ENCODE measurements around the gene CD79B. TPM values are rescaled to one million over a fixed set of nuclear protein-coding genes. Genes with fewer than 3 reads are reported as not detected.
A peak's percentile ranks its signal among the peaks of the same experiment; 100 is the strongest.

The CD79B gene
- total and polyA plus RNA-seq, 9 of the 15 experiments (the other 6 are each of a cell fraction or from before 2014, with no cell fraction given), result 0.15 to 0.62 (median 0.44) TPM; not detected in 2

DNA sequence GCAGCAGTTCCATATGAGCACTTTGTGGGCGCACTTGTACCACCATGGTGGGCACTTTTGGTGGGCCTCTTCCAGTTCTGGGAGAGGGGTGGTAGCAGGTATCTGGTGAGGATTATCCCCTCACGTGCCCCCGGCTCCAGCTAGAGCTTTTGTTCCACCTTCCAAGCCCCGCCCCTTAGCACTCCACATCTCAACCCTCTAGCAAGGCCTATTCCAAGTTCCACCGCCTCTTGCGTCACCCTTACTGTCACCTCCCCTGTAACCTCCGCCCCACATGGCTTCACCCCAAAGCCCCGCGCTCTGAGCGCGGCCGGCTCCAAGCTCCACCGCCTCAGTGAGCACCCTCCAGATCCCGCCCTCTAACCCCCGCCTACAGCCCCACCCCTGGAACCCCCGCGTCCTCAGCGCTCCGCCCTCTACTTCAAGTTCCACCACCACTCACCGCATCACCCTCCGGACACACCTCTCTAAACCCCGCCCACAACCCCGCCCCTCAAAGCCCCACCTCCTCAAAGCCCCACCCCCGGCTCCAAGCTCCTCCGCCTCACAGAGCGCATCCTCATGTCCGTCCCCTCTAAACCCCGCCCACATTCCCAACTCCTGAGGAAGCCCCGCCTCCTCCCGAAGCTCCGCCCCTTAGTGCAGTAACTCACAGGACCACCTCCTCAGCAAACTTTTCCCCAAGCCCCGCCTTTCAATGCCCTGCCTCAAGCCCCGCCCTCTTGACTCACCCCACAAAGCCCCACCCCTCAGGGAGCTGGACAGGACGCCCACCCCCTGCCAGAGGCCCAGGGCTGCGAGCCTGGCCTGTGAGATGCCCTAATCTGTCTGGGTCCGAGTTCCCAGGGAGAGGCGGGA, 29.5 kb upstream of the CD79B start (continued):
- TF ChIP-seq, protein P1, sequence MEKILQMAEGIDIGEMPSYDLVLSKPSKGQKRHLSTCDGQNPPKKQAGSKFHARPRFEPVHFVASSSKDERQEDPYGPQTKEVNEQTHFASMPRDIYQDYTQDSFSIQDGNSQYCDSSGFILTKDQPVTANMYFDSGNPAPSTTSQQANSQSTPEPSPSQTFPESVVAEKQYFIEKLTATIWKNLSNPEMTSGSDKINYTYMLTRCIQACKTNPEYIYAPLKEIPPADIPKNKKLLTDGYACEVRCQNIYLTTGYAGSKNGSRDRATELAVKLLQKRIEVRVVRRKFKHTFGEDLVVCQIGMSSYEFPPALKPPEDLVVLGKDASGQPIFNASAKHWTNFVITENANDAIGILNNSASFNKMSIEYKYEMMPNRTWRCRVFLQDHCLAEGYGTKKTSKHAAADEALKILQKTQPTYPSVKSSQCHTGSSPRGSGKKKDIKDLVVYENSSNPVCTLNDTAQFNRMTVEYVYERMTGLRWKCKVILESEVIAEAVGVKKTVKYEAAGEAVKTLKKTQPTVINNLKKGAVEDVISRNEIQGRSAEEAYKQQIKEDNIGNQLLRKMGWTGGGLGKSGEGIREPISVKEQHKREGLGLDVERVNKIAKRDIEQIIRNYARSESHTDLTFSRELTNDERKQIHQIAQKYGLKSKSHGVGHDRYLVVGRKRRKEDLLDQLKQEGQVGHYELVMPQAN (IDR thresholded peaks at IDR 0.05; ENCODE audit: borderline replicate concordance), result no peak
- no peak for TF ChIP-seq MTA1 (IDR thresholded peaks at IDR 0.05; ENCODE audit: borderline replicate concordance)
- no peak for TF ChIP-seq STAG1 (CRISPR knock-in tag; IDR thresholded peaks at IDR 0.05; ENCODE audit: borderline replicate concordance)
- no peak for TF ChIP-seq HNRNPK (IDR thresholded peaks at IDR 0.05; ENCODE audit: low read depth, low read length, poor library complexity, severe bottlenecking)
- TF ChIP-seq ZC3H4 (CRISPR knock-in tag; IDR thresholded peaks at IDR 0.05; ENCODE audit: borderline replicate concordance), result no peak
- no peak for TF ChIP-seq ATF1 (CRISPR knock-in tag; IDR thresholded peaks at IDR 0.05)
- no peak for TF ChIP-seq ATF1 (tag; IDR thresholded peaks at IDR 0.05)
- TF ChIP-seq MXI1 (IDR thresholded peaks at IDR 0.05; ENCODE audit: low read depth, low read length), result peak; percentile 14; the same call in 1 of the 2 replicates
- TF ChIP-seq E2F3 (CRISPR knock-in tag; IDR thresholded peaks at IDR 0.05), result no peak
- no peak for TF ChIP-seq KAT2B (IDR thresholded peaks at IDR 0.05; ENCODE audit: low read depth, low read length)
- TF ChIP-seq, protein P2, sequence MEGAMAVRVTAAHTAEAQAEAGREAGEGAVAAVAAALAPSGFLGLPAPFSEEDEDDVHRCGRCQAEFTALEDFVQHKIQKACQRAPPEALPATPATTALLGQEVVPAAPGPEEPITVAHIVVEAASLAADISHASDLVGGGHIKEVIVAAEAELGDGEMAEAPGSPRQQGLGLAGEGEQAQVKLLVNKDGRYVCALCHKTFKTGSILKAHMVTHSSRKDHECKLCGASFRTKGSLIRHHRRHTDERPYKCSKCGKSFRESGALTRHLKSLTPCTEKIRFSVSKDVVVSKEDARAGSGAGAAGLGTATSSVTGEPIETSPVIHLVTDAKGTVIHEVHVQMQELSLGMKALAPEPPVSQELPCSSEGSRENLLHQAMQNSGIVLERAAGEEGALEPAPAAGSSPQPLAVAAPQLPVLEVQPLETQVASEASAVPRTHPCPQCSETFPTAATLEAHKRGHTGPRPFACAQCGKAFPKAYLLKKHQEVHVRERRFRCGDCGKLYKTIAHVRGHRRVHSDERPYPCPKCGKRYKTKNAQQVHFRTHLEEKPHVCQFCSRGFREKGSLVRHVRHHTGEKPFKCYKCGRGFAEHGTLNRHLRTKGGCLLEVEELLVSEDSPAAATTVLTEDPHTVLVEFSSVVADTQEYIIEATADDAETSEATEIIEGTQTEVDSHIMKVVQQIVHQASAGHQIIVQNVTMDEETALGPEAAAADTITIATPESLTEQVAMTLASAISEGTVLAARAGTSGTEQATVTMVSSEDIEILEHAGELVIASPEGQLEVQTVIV (CRISPR knock-in tag; IDR thresholded peaks at IDR 0.05; ENCODE audit: borderline replicate concordance), result no peak
- no peak for TF ChIP-seq ZNF444 (CRISPR knock-in tag; IDR thresholded peaks at IDR 0.05)
- no peak for TF ChIP-seq POU5F1 (IDR thresholded peaks at IDR 0.05; ENCODE audit: borderline replicate concordance, low read depth, low read length, partially characterized antibody)
- no peak for TF ChIP-seq ZNF253 (CRISPR knock-in tag; conservative IDR thresholded peaks at IDR 0.05)
- TF ChIP-seq SP2 (IDR thresholded peaks at IDR 0.05; ENCODE audit: extremely low read depth, low read depth, low read length, poor library complexity, severe bottlenecking), result no peak
- 0 out of 2 replicates have a peak, but pooled peaks have one; percentile 9 for TF ChIP-seq CTBP1 (IDR thresholded peaks at IDR 0.05; ENCODE audit: borderline replicate concordance)
- TF ChIP-seq FIP1L1 (IDR thresholded peaks at IDR 0.05; ENCODE audit: low read depth, low read length, poor library complexity, severe bottlenecking), result no peak
- TF ChIP-seq CREB1 (IDR thresholded peaks at IDR 0.05), result 0 out of 2 replicates have a peak, but pooled peaks have one; percentile 29
- no peak for TF ChIP-seq CREB1 (CRISPR knock-in tag; IDR thresholded peaks at IDR 0.05)
- no peak for TF ChIP-seq TCF3 (CRISPR knock-in tag; IDR thresholded peaks at IDR 0.05)
- no peak for TF ChIP-seq BRF1 (IDR thresholded peaks at IDR 0.05; ENCODE audit: borderline replicate concordance, extremely low read depth, insufficient read length)
- no peak for TF ChIP-seq ZNF232 (CRISPR knock-in tag; IDR thresholded peaks at IDR 0.05)
- TF ChIP-seq ZNF551 (CRISPR knock-in tag; IDR thresholded peaks at IDR 0.05), result no peak
- no peak for TF ChIP-seq POLR3A (IDR thresholded peaks at IDR 0.05; ENCODE audit: borderline replicate concordance, extremely low read depth, insufficient read depth, insufficient read length)
- TF ChIP-seq GATAD2B (IDR thresholded peaks at IDR 0.05; ENCODE audit: borderline replicate concordance), result no peak
- no peak for TF ChIP-seq DPF2 (IDR thresholded peaks at IDR 0.05)
